H1 (cell line): ENCODE results near the gene SMAD1. TPM values are rescaled to one million over a fixed set of nuclear protein-coding genes. Genes with fewer than 3 reads are reported as not detected.

Experiments used
- CTCF ChIA-PET: fragments of 300-600 bp; sonication (Branson Sonifier 250); formaldehyde crosslinking; loops from one replicate; lab custom pipeline; 2021; ENCODE audit not compliant: partially characterized antibody; lab: Charles Lee
- POLR2A ChIA-PET: fragments of 300-600 bp; sonication (Branson Sonifier 250); formaldehyde crosslinking; loops from one replicate; lab custom pipeline; 2021; ENCODE audit warnings: inconsistent platforms; ENCODE audit not compliant: partially characterized antibody; lab: Charles Lee
- DNase-seq, 2 experiments: peaks; one replicate each; pipeline versions ENCODE4 v3.0.0 to v3.0.0-alpha.2; 2010 to 2022; ENCODE audit warnings: low spot score in 2 of 2, low read depth in 1 of 2, mixed read lengths in 1 of 2
- FAIRE-seq: peaks from 2 replicates; lab custom pipeline; 2011; peaks lifted over from hg19 to GRCh38; lab: Jason Lieb, UNC
- H2AFZ ChIP-seq: 2 replicates; pipeline ENCODE4 v1.8.1; 2012; ENCODE audit warnings: low read length, inconsistent platforms
- H2AK5ac ChIP-seq: 2 replicates; pipeline ENCODE4 v1.6.1; 2013; ENCODE audit warnings: low read depth, low read length
- H2BK120ac ChIP-seq: replicated peaks from 2 replicates; pipeline ENCODE3; 2013; ENCODE audit warnings: low read depth, low read length, inconsistent platforms
- H2BK12ac ChIP-seq: 2 replicates; pipeline ENCODE4 v1.6.1; 2013; ENCODE audit warnings: low read depth, low read length
- H2BK15ac ChIP-seq: 2 replicates; pipeline ENCODE4 v1.6.1; 2013; ENCODE audit warnings: low read length
- H2BK20ac ChIP-seq: 2 replicates; pipeline ENCODE4 v1.6.1; 2013; ENCODE audit warnings: low read length
- H2BK5ac ChIP-seq: 2 replicates; pipeline ENCODE4 v1.6.1; 2013; ENCODE audit warnings: low read depth, low read length
- H3K14ac ChIP-seq: 2 replicates; pipeline ENCODE4 v1.6.1; 2013; ENCODE audit warnings: inconsistent platforms; ENCODE audit not compliant: insufficient read length
- H3K18ac ChIP-seq: 2 replicates; pipeline ENCODE4 v1.6.1; 2013; ENCODE audit warnings: low read length; ENCODE audit errors: extremely low read depth
- H3K23ac ChIP-seq: 2 replicates; pipeline ENCODE4 v1.6.1; 2013; ENCODE audit warnings: inconsistent platforms; ENCODE audit not compliant: insufficient read length
- H3K23me2 ChIP-seq: 2 replicates; pipeline ENCODE4 v1.6.1; 2013; ENCODE audit warnings: low read depth, low read length
- H3K27ac ChIP-seq: 2 replicates; pipeline ENCODE4 v1.6.1; 2011; ENCODE audit warnings: low read depth, low read length, inconsistent platforms
- H3K27me3 ChIP-seq, 4 experiments: replicated peaks in 1 of 4; 1 replicate in 1 of 4; 2 replicates in 3 of 4; pipeline versions ENCODE4 v1.6.1 to v1.8.1; 2011 to 2013; ENCODE audit warnings: low read length in 3 of 4, mild to moderate bottlenecking in 3 of 4, inconsistent platforms in 2 of 4, mixed read lengths in 2 of 4, moderate library complexity in 1 of 4; ENCODE audit not compliant: control insufficient read depth in 3 of 4, insufficient read depth in 3 of 4; ENCODE audit errors: extremely low read depth in 1 of 4
- H3K36me3 ChIP-seq, 4 experiments: 2 replicates each; pipeline versions ENCODE4 v1.6.1 to v1.8.1; 2011 to 2013; ENCODE audit warnings: mild to moderate bottlenecking in 4 of 4, low read length in 3 of 4, moderate library complexity in 2 of 4, control low read depth in 1 of 4, inconsistent platforms in 1 of 4; ENCODE audit not compliant: insufficient read depth in 4 of 4, control insufficient read depth in 2 of 4
- H3K4ac ChIP-seq: replicated peaks from 2 replicates; pipeline ENCODE3; 2013; ENCODE audit warnings: low read length, low read depth, mixed read lengths, inconsistent platforms; ENCODE audit not compliant: insufficient read length
- H3K4me1 ChIP-seq, 4 experiments: replicated peaks in 1 of 4; 1 replicate in 1 of 4; 2 replicates in 3 of 4; pipeline versions ENCODE4 v1.6.1 to v1.8.1; 2011 to 2013; ENCODE audit warnings: low read length in 3 of 4, inconsistent platforms in 2 of 4, mixed read lengths in 1 of 4; ENCODE audit not compliant: insufficient read depth in 4 of 4, control insufficient read depth in 3 of 4
- H3K4me2 ChIP-seq, 2 experiments: 2 replicates each; pipeline versions ENCODE4 v1.6.1 to v1.8.1; 2011 to 2013; ENCODE audit warnings: low read depth in 2 of 2, low read length in 2 of 2, control low read depth in 1 of 2, inconsistent platforms in 1 of 2, mild to moderate bottlenecking in 1 of 2; ENCODE audit not compliant: insufficient read depth in 1 of 2
- H3K4me3 ChIP-seq, 4 experiments: fragments of 200-600, 300-600 bp in 1 of 4; sonication (generic), shearing (Covaris generic), sonication (Bioruptor Twin) in 1 of 4; 2 replicates each; pipeline versions ENCODE4 v1.5.1 to v1.8.1; 2011 to 2016; ENCODE audit warnings: low read length in 4 of 4, low read depth in 3 of 4, control low read depth in 2 of 4, inconsistent platforms in 2 of 4, mild to moderate bottlenecking in 2 of 4, mixed read lengths in 1 of 4, moderate library complexity in 1 of 4; ENCODE audit not compliant: insufficient read depth in 2 of 4; ENCODE audit errors: extremely low read depth in 1 of 4
- H3K56ac ChIP-seq: replicated peaks from 2 replicates; pipeline ENCODE3; 2013; ENCODE audit warnings: low read depth, mild to moderate bottlenecking, mixed read lengths, low read length, inconsistent platforms; ENCODE audit not compliant: insufficient read length
- H3K79me1 ChIP-seq: 2 replicates; pipeline ENCODE4 v1.6.1; 2013; ENCODE audit warnings: low read depth, low read length, control low read depth
- H3K79me2 ChIP-seq, 2 experiments: 2 replicates each; pipeline versions ENCODE4 v1.6.1 to v1.8.1; 2012 to 2013; ENCODE audit warnings: low read length in 2 of 2, mild to moderate bottlenecking in 2 of 2, inconsistent platforms in 1 of 2; ENCODE audit not compliant: insufficient read depth in 2 of 2, control insufficient read depth in 1 of 2
- H3K9ac ChIP-seq, 4 experiments: replicated peaks in 1 of 4; 1 replicate in 1 of 4; 2 replicates in 3 of 4; pipeline versions ENCODE4 v1.6.1 to v1.8.1; 2011 to 2013; ENCODE audit warnings: low read depth in 3 of 4, low read length in 3 of 4, control low read depth in 2 of 4, mild to moderate bottlenecking in 2 of 4, moderate library complexity in 2 of 4, inconsistent platforms in 1 of 4; ENCODE audit errors: extremely low read depth in 1 of 4
- H3K9me3 ChIP-seq, 2 experiments: 2 replicates each; pipeline versions ENCODE4 v1.6.1 to v1.8.1; 2012 to 2013; ENCODE audit warnings: mild to moderate bottlenecking in 2 of 2, moderate library complexity in 2 of 2, control low read depth in 1 of 2, inconsistent platforms in 1 of 2, low read depth in 1 of 2, low read length in 1 of 2, mixed read lengths in 1 of 2; ENCODE audit not compliant: insufficient read depth in 2 of 2
- H4K20me1 ChIP-seq, 2 experiments: replicated peaks in 1 of 2; 2 replicates each; pipeline versions ENCODE3 to v1.8.1; 2011 to 2013; ENCODE audit warnings: inconsistent platforms in 2 of 2, low read length in 2 of 2, mild to moderate bottlenecking in 1 of 2; ENCODE audit not compliant: insufficient read depth in 2 of 2, control insufficient read depth in 1 of 2
- H4K5ac ChIP-seq: 2 replicates; pipeline ENCODE4 v1.6.1; 2013; ENCODE audit warnings: low read length, low read depth, mixed read lengths, inconsistent platforms; ENCODE audit not compliant: insufficient read length
- H4K8ac ChIP-seq: 2 replicates; pipeline ENCODE4 v1.8.0; 2013; ENCODE audit warnings: mild to moderate bottlenecking, moderate library complexity, low read length, inconsistent platforms; ENCODE audit not compliant: insufficient read depth; ENCODE audit errors: extremely low read depth
- H4K91ac ChIP-seq: replicated peaks from 2 replicates; pipeline ENCODE3; 2013; ENCODE audit warnings: low read length, mixed read lengths, inconsistent platforms; ENCODE audit not compliant: insufficient read length
- NRF1 ChIP-seq: IDR thresholded peaks from 2 replicates; pipeline ENCODE4 v1.6.1; 2011; ENCODE audit warnings: mild to moderate bottlenecking, low read depth, low read length, improper control_type of control experiment
- TEAD4 ChIP-seq: IDR thresholded peaks from 2 replicates; pipeline ENCODE4 v1.6.1; 2012; ENCODE audit warnings: low read depth, low read length, inconsistent platforms, mixed read lengths
- WGBS, 2 experiments: shearing (Covaris generic) in 1 of 2; methylation state at CpG; one replicate each; pipeline versions ENCODE4 v1.1.6 to v1.1.7; 2013 to 2015; ENCODE audit warnings: low lambda C conversion rate in 2 of 2, mixed read lengths in 2 of 2, inconsistent platforms in 1 of 2, low coverage in 1 of 2, missing lambda C conversion rate in 1 of 2; ENCODE audit not compliant: insufficient replicate concordance in 2 of 2, insufficient coverage in 1 of 2, insufficient read length in 1 of 2; ENCODE audit errors: extremely low coverage in 1 of 2, missing lambda C conversion rate in 1 of 2; 5-methylcytosine and 5-hydroxymethylcytosine counted together
- polyA plus RNA-seq, 7 experiments: library from polyadenylated mRNA; depleted of rRNA in 3 of 7; stranded (reverse) in 5 of 7; unstranded in 2 of 7; fragments of >200 nt in 5 of 7; fragments of 200-250 nt in 2 of 7; gene quantifications; 1 replicate in 5 of 7; 2 replicates in 1 of 7; 4 replicates in 1 of 7; pipeline versions ENCODE4 v1.2.1 to v1.2.3, GENCODE V29; 2011 to 2013; ENCODE audit warnings: missing spikeins in 2 of 7, mixed read lengths in 2 of 7
- total RNA-seq: library from RNA; stranded (reverse); fragmentation: NEBNext Ultra II Directional; extraction: Animal tissue kit (Norgen Biotek cat#: 25700); gene quantifications from 2 replicates; pipeline ENCODE4 v1.2.1, GENCODE V29; 2021

SMAD1 gene
- total and polyA plus RNA-seq, 2 of the 8 experiments (the other 6 are each of a cell fraction or from before 2014, with no cell fraction given), result 22.6 to 25.3 TPM

GRCh38 chr4:145545031-145545430 is 63.4 kb downstream of the SMAD1 start:
- Histone ChIP-seq H3K4me2 (no peak overlapping the region), H3K4me1 (peaks cover 0 to 7% (median 2%) of the 10 kb centered on the region in 4 experiments; a peak in 2 of 7 replicates), H3K23ac (no peak overlapping the region), H4K8ac (no peak overlapping the region), H3K36me3 (no peaks in the 10 kb centered on the region; a peak in 2 of 8 replicates), H3K27me3 (no peaks in the 10 kb centered on the region), H3K18ac (no peak overlapping the region), H3K9ac (no peak overlapping the region), H4K5ac (no peak overlapping the region), H3K9me3 (no peaks in the 10 kb centered on the region), H3K27ac (no peak overlapping the region), H3K23me2 (no peaks in the 10 kb centered on the region), H4K20me1 (no peaks in the 10 kb centered on the region), H2BK120ac (no peak overlapping the region), H2AK5ac (no peak overlapping the region), H2BK5ac (no peak overlapping the region), H3K79me1 (no peaks in the 10 kb centered on the region), H2BK15ac (no peak overlapping the region), H3K56ac (no peak overlapping the region), H3K79me2 (no peaks in the 10 kb centered on the region), H3K4ac (no peak overlapping the region), H3K14ac (no peak overlapping the region), H2BK12ac (no peak overlapping the region), H4K91ac (no peak overlapping the region), H2BK20ac (no peak overlapping the region), H3K4me3 (no peak overlapping the region), H2AFZ (no peak overlapping the region)
- no peak for TF ChIP-seq TEAD4
- no peak for TF ChIP-seq NRF1
- 95% methylated on average over 1 of the region's 1 CpG; no CpG with 5 or more reads in 1 of the 2 experiments for WGBS, 2 experiments
- POLR2A ChIA-PET, result no interaction called here
- no peak for DNase-seq
- CTCF ChIA-PET, result interaction anchor here (0.8 to 1.6 kb wide), 5 partner anchors 12 to 346 kb away, joined by 3 to 5 read pairs (median 3); no protein-coding TSS in a partner anchor
- no peak for FAIRE-seq
